ACC112 (cell line): ENCODE measurements around the gene SLC16A12.

Experiments
- H2AFZ ChIP-seq: fragments of 200-600 bp; sonication (generic); one replicate; pipeline ENCODE4 v1.6.0; 2017; ENCODE audit warnings: antibody characterized with exemption, low read length; ENCODE audit not compliant: unreplicated experiment
- H3K27ac ChIP-seq: fragments of 200-600 bp; sonication (generic); 2 replicates; pipeline ENCODE4 v1.5.1; 2014; ENCODE audit warnings: low read depth, mild to moderate bottlenecking, antibody characterized with exemption, low read length, moderate library complexity
- H3K27me3 ChIP-seq: fragments of 200-600 bp; sonication (generic); 2 replicates; pipeline ENCODE4 v1.6.1; 2014; ENCODE audit warnings: mild to moderate bottlenecking, antibody characterized with exemption, low read length, moderate library complexity, mixed read lengths; ENCODE audit not compliant: insufficient read depth
- H3K36me3 ChIP-seq: fragments of 200-600 bp; sonication (generic); 2 replicates; pipeline ENCODE4 v1.6.1; 2016; ENCODE audit warnings: mild to moderate bottlenecking, antibody characterized with exemption, low read length, moderate library complexity, mixed read lengths; ENCODE audit not compliant: insufficient read depth
- H3K4me1 ChIP-seq: fragments of 200-600 bp; sonication (generic); one replicate; pipeline ENCODE4 v1.6.1; 2016; ENCODE audit warnings: low read length, mixed read lengths; ENCODE audit not compliant: insufficient read depth, unreplicated experiment, control insufficient read depth
- H3K4me3 ChIP-seq: fragments of 200-600 bp; sonication (generic); 2 replicates; pipeline ENCODE4 v1.5.1; 2014; ENCODE audit warnings: mild to moderate bottlenecking, low read depth, low read length
- H3K79me2 ChIP-seq: fragments of 200-600 bp; sonication (generic); one replicate; pipeline ENCODE4 v1.6.0; 2016; ENCODE audit warnings: low read length; ENCODE audit not compliant: control insufficient read depth, unreplicated experiment, insufficient read depth

SLC16A12 gene

DNA sequence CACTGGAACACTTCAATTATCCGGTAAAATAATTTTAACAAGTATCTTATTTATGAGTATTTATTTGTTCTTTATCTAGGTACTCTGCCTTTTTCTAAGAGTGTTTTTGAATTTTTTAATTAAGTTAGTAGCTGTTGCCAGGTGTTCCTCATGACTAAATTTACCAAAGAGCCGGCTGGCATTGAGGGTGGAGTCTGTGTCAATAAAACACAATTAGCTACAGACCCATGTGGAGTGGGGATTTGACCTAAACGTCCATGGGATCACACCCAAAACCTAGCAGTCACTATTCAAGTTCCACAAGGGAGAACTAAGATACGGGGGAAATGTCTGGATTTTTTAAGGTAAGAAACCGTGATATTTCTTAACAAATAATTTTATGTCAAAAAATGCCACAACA, 9.8 kb downstream of the SLC16A12 start:
- Histone ChIP-seq H3K4me3 (no peak overlapping the region), H2AFZ (no peak overlapping the region), H3K4me1 (peaks cover 18% of the 10 kb centered on the region), H3K36me3 (no peaks in the 10 kb centered on the region), H3K27ac (no peak overlapping the region), H3K79me2 (no peaks in the 10 kb centered on the region), H3K27me3 (no peaks in the 10 kb centered on the region)

GRCh38 chr10:89524279-89524678, 11.1 kb downstream of the SLC16A12 start:
- Histone ChIP-seq H3K79me2 (no peaks in the 10 kb centered on the region), H2AFZ (no peak overlapping the region)

GRCh38 chr10:89523274-89523673, 12.1 kb downstream of the SLC16A12 start:
- Histone ChIP-seq H3K27me3 (no peaks in the 10 kb centered on the region), H3K4me1 (peaks cover 31% of the 10 kb centered on the region), H3K27ac (peak overlapping the region; percentile 30), H2AFZ (peak overlapping the region; percentile 19), H3K36me3 (no peaks in the 10 kb centered on the region), H3K79me2 (no peaks in the 10 kb centered on the region), H3K4me3 (no peak overlapping the region)

More at GRCh38 chr10:89524279-89524678, 11.1 kb downstream of the SLC16A12 start:
- Histone ChIP-seq H3K27ac (no peak overlapping the region), H3K4me3 (no peak overlapping the region), H3K4me1 (peaks cover 22% of the 10 kb centered on the region), H3K36me3 (no peaks in the 10 kb centered on the region), H3K27me3 (no peaks in the 10 kb centered on the region)

GRCh38 chr10:89522463-89522862, 12.9 kb downstream of the SLC16A12 start:
- Histone ChIP-seq H3K79me2 (no peaks in the 10 kb centered on the region), H3K27ac (no peak overlapping the region), H3K4me3 (no peak overlapping the region), H3K4me1 (peaks cover 36% of the 10 kb centered on the region), H2AFZ (no peak overlapping the region), H3K27me3 (no peaks in the 10 kb centered on the region), H3K36me3 (no peaks in the 10 kb centered on the region)

DNA sequence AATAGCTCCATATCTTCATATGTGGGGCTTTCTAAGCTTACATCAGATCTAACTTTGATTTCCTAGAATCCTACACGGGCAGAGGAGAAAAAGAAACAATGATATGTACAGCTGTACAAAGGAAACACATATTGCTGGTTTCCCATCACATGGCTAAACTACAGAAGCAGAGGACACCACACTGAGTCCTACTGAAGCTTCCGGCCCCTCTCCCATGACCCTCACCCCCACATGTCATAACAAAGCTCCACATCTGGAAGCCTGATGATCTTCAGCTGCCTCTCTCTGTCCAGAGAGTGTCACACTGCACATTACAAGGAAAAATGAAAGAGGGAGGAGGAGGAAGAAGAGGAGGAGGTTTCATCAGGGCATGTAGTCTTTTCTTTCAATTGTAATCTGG, 14.0 kb downstream of the SLC16A12 start:
- no peaks in the 10 kb centered on the region for H3K27me3 ChIP-seq
- H2AFZ ChIP-seq = no peak overlapping the region
- no peak overlapping the region for H3K4me3 ChIP-seq
- peaks cover 42% of the 10 kb centered on the region for H3K4me1 ChIP-seq
- no peak overlapping the region for H3K27ac ChIP-seq
- no peaks in the 10 kb centered on the region for H3K79me2 ChIP-seq
- H3K36me3 ChIP-seq = no peaks in the 10 kb centered on the region

- peaks cover 49% of the 10 kb centered on the region for H3K4me1 ChIP-seq
- H3K27ac ChIP-seq = peak overlapping the region; percentile 99; the same call in 1 of the 2 replicates
- no peak overlapping the region for H2AFZ ChIP-seq
- H3K79me2 ChIP-seq = no peaks in the 10 kb centered on the region
- H3K36me3 ChIP-seq = no peaks in the 10 kb centered on the region
- H3K27me3 ChIP-seq = no peaks in the 10 kb centered on the region
- no peak overlapping the region for H3K4me3 ChIP-seq
Measured at GRCh38 chr10:89520706-89521105, 14.7 kb downstream of the SLC16A12 start.

GRCh38 chr10:89518876-89519842, 16.2 kb downstream of the SLC16A12 start:
- Histone ChIP-seq H3K4me1 (peaks cover 58% of the 10 kb centered on the region), H3K27ac (peak overlapping the region; percentile 99), H2AFZ (no peak overlapping the region), H3K27me3 (no peaks in the 10 kb centered on the region), H3K79me2 (no peaks in the 10 kb centered on the region), H3K36me3 (no peaks in the 10 kb centered on the region), H3K4me3 (no peak overlapping the region)

DNA sequence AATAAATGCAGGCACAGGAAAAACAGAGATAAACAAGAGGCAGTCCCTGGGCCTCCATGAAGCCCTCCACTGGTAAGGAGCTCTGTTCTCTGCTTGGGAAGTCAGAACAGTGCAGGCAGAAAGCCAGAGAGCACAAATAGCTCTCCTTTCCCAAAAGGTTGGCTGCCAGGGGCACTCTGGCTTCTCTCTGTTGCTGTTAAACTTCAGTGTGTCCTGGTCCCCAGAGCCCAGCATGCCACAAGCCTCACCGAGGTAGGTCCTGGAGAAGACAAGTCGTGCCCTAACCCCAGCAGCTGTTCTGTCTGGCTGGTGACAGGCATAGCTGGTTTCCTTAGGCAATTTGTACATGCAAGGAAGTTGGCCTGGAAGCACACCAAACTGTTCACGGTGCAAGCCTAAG, 17.3 kb downstream of the SLC16A12 start:
- Histone ChIP-seq H3K4me3 (no peak overlapping the region), H3K4me1 (peaks cover 51% of the 10 kb centered on the region), H3K36me3 (no peaks in the 10 kb centered on the region), H3K27me3 (no peaks in the 10 kb centered on the region), H2AFZ (no peak overlapping the region), H3K27ac (peak overlapping the region; percentile 99), H3K79me2 (no peaks in the 10 kb centered on the region)

DNA sequence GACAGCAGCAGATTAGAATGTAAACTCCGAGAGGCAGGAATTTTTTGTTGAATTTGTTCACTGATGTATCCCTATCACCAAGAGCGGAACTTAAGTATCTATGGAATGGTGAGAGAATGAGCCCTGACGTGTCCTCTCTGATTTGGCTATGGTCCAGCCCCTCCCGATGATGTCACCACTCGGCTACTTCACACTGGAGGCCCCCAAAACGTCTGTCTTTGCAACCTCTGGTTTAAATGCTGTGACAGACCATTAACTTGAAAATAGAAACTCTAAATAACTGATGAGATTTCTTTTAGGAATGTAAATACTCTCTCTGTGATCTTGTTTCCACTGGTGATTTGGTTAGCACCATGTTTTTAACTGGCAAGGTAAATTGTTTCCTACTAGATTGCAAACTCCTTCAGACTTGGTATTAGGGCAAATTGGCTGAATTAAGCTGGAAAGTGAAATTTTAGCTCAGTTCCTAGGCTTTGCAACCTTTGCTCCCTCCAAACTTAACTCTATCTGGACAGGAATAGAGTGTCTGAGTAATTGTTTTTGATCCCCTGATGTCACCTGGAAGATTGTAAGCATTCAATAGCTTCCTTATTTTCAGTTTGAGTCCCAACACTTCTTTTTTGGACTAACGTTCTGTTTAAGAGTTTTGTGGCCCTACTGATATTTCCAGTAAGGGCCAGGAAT, 19.1 kb downstream of the SLC16A12 start:
- Histone ChIP-seq H2AFZ (peak overlapping the region; percentile 67), H3K4me3 (peak overlapping the region; percentile 48), H3K79me2 (no peaks in the 10 kb centered on the region), H3K4me1 (peaks cover 40% of the 10 kb centered on the region), H3K27me3 (no peaks in the 10 kb centered on the region), H3K36me3 (no peaks in the 10 kb centered on the region), H3K27ac (peak overlapping the region; percentile 99)

- Histone ChIP-seq H3K27me3 (no peaks in the 10 kb centered on the region), H3K79me2 (no peaks in the 10 kb centered on the region), H3K36me3 (no peaks in the 10 kb centered on the region), H3K27ac (peak overlapping the region; percentile 99), H3K4me1 (peaks cover 40% of the 10 kb centered on the region), H3K4me3 (peak overlapping the region; percentile 48), H2AFZ (no peak overlapping the region)
Measured at GRCh38 chr10:89515031-89515841, 20.2 kb downstream of the SLC16A12 start.
